SKM-1 (cell line): ENCODE results near the gene HBB.

Experiments
- DNase-seq: peaks from one replicate; lab custom pipeline; 2025; ENCODE audit not compliant: unreplicated experiment; lab: John Stamatoyannopoulos, UW

HBB gene

DNA sequence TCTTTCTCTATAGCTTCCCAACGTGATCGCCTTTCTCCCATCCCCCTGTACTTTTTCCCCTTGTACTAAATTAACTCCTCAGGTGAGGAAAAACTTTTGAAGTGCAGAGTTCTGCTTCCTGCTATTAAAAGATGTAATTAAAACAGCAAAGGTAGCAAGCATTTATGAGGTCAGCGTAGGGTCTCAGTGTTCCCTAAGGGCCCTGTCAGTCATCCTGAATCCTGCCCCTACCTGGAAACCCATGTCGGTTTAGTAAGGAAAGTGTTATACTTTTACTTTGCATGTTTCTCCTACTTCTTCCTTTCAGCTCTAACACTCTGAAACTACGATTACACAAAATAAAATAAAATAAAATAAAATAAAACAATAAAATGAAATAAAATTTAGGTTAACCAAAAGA is 1.3 kb upstream of the HBB start:
- DNase-seq: no peak

DNA sequence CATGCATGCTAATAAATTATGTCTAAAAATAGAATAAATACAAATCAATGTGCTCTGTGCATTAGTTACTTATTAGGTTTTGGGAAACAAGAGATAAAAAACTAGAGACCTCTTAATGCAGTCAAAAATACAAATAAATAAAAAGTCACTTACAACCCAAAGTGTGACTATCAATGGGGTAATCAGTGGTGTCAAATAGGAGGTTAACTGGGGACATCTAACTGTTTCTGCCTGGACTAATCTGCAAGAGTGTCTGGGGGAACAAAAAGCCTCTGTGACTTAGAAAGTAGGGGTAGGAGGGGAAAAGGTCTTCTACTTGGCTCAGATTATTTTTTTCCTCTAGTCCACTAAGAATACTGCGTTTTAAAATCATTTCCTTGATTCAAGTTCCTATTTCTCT is 810 bp upstream of the HBB start:
- no peak for DNase-seq

DNA sequence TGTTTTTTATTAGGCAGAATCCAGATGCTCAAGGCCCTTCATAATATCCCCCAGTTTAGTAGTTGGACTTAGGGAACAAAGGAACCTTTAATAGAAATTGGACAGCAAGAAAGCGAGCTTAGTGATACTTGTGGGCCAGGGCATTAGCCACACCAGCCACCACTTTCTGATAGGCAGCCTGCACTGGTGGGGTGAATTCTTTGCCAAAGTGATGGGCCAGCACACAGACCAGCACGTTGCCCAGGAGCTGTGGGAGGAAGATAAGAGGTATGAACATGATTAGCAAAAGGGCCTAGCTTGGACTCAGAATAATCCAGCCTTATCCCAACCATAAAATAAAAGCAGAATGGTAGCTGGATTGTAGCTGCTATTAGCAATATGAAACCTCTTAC is 1.4 kb downstream of the HBB start:
- DNase-seq: no peak

DNA sequence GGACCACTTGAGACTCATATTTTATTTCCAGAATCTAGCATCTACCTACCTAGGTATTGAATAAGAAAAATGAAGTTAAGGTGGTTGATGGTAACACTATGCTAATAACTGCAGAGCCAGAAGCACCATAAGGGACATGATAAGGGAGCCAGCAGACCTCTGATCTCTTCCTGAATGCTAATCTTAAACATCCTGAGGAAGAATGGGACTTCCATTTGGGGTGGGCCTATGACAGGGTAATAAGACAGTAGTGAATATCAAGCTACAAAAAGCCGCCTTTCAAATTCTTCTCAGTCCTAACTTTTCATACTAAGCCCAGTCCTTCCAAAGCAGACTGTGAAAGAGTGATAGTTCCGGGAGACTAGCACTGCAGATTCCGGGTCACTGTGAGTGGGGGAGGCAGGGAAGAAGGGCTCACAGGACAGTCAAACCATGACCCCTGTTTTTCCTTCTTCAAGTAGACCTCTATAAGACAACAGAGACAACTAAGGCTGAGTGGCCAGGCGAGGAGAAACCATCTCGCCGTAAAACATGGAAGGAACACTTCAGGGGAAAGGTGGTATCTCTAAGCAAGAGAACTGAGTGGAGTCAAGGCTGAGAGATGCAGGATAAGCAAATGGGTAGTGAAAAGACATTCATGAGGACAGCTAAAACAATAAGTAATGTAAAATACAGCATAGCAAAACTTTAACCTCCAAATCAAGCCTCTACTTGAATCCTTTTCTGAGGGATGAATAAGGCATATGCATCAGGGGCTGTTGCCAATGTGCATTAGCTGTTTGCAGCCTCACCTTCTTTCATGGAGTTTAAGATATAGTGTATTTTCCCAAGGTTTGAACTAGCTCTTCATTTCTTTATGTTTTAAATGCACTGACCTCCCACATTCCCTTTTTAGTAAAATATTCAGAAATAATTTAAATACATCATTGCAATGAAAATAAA is 2.1 kb downstream of the HBB start:
- DNase-seq: no peak

DNA sequence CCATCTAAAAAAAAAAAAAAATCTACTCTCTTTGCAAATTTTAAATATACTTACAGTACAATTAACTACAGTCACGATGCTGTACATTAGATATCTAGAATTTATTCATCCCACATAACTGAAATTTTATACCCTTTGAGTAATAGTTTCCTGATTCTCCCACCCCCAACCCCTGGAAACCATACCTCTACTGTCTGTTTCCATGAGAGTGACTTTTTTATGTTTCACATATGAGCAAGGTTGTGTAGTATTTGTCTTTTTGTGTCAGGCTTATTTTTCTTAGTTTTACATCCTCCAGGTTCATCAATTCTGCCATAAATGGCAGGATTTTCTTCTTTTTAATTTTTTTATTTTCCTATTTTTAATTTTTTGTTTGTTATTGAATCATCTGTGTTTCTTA is 3.2 kb downstream of the HBB start:
- no peak for DNase-seq

DNA sequence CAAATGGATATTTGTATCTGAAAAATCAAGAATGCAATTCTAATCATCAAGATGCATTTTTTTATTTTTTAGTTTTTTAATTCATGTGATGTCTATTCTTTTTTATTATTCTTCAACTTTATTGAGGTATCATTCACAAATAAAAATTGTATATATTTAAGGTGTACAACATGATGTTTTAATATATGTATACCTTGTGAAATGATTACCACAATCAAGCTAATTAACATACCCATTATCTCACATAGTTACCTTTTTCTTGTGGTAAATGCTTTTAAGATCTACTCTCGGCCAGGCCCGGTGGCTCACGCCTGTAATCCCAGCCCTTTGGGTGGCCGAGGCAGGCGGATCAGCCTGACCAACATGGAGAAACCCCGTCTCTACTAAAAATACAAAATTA is 3.7 kb downstream of the HBB start:
- DNase-seq: no peak

DNA sequence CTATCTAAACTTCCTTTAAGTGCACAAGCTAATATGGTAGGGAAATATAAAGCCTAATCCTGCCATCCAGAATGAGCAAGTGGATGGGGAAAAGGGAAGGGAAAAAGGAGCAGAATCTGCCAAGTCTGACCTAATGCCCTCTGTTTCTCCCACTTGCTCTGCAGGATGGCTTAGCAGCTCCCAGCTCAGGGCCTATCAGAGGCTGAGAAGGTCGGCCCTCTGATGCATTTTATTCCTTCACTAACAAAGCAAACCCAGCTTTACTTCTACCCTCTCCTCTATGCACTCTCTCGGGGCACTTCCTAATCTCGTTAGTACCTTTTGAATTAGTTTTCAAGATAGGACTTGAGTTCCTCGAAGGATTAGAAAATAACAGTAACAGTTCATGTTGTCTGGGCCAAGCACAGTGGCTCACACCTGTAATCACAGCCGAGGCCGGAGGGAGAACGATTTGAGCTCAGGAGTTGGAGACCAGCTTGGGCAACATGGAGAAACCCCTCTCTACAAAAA is 16.4 kb downstream of the HBB start:
- DNase-seq: no peak

DNA sequence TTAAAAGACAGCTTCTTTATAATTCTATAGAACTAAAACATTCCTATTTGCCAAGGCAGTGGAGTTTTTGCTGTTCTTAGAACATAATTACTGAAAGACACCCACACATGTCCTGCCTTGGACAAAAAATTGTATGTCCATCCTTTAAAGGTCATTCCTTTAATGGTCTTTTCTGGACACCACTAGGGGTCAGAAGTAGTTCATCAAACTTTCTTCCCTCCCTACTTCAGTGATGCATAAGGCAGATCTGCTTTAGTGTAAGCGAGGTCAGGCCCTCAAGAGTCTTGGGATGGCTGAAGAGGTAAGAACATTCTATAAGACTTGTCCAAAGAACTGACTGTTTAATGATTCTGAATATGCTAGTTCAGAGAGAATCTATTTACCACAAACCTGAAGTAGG is 22.1 kb downstream of the HBB start:
- peak; percentile 40 for DNase-seq

DNA sequence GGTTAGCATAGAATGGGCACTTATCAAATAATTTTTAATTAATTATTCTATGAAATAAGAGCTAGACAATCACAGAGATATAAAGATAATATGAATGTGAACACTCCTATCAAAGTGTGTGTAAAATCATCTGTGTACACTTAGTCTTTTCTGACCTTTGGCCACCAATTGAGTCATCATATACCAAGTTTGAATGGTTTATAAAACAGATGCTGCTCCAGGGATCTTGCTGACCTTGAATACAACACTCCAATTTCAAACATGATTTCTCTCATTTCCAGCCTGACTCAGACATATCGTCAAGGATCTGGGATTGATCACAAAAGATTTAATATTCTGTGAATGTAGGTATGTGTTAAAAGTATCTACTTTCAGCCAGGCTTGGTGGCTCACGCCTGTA is 23.5 kb downstream of the HBB start:
- DNase-seq: no peak

DNA sequence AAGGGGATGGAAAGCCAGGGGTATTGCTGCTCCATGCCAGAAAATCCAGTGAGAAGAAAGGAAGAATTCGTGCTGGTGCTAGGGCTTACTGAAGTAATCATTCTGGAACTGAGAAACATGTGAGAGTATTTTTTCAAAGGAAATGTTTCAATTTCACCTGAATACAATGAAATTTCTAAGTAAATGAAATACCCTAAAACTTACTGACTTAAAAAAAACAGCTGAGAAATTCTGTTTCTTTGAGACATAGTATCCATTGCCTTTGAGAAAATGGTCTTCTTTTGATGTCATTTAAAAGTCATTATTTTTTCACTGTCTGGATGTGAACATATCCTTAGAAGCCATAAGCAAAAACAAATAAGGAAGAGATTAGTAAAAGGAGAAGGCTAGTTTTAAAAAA is 26.3 kb downstream of the HBB start, which contains the start of gene OR51V1:
OR51V1 (minus strand) TSS at position 101 of the 400 bp plus-strand sequence; CDS start at position 101, 0 bp downstream.
- no peak for DNase-seq

DNA sequence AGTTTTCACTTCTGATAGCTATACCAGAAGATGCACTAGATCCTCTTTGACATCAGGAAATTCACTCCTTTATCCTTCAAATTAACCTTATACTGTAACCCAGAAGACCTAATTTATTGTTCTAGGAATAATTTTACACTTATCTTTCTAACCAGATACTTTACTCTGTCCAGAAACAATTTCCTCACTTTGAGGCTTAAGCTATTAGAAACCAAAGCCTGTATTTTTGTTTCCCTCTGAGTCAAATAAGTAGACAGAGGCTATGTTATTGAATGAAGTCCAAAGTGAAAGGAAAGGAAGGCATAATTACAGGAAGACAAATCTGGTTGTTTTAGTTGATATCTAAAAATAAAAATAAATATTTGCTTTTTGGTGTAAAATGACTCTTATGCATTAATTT is 28.6 kb downstream of the HBB start:
- no peak for DNase-seq

DNA sequence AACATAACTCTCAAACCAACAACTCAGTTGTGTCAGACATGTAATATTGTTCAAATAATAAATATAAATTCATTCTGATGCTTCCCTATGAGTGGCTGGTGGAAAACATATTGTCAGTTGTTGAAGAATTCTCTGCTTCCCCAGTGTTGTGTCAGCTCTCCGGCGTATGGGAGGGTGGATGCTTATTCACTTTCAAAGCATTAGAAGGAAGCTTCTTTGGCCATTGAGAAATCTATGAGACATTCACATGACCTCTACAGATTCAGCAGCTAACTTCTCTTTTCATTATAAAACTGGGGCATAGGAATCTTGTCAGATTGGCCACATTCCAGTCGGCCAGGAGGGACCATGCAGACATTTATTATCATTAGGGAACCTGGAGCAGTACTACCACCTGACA is 29.3 kb downstream of the HBB start:
- peak; percentile 6 for DNase-seq

DNA sequence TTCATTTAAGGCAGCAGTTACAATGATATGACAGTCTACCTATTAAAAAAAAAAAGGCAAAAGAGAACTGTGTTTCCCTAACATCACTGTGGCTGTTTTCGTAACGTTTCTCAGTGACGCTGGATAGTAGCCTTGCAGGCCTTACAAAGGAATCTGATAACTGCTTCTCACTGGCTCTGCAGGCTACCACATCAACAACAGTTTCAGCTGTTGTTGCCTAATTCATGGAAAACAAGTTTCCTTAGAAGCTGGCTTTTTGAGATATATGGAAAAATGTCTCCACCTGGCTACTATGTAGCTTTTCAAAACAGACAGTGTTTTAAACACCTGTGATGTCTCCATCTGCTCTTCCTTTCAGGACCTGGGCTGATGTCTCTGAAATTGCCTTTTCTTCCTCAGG is 30.1 kb downstream of the HBB start:
- DNase-seq: no peak

DNA sequence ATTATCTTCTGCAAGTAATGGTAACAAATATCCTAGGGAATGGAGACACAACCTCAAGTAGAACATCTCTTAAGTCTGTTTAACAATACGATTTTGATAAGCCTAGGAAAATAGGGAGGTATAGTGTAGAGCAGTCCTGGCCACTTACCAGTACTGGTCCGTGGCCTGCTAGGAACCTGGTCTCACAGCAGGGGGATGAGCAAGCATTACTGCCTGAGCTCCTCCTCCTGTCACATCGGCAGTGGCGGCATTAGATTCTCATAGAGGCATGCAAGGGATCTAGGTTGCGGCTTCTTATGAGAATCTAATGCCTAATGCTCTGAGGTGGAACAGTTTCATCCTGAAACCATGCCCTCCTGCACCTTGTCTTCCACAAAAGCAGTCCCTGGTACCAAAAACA is 30.8 kb downstream of the HBB start:
- no peak for DNase-seq

DNA sequence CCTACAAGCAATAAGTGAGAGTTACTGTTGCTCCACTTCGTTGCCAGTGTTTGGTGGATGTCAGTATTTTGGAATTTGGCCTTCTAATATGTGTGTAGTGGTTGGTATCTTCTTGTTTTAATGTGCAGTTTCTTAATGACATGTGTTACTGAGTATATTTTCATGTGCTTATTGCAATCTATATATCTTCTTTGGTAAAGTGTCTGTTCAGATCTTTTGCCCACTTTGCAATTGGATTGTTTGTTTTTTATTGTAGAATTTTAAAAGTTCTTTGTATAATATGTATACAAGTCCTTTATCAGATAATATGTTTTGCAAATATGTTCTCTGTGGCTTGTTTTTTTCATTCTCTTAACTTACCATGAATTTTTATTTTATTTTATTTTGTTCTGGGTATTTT is 34.1 kb downstream of the HBB start:
- DNase-seq: no peak

DNA sequence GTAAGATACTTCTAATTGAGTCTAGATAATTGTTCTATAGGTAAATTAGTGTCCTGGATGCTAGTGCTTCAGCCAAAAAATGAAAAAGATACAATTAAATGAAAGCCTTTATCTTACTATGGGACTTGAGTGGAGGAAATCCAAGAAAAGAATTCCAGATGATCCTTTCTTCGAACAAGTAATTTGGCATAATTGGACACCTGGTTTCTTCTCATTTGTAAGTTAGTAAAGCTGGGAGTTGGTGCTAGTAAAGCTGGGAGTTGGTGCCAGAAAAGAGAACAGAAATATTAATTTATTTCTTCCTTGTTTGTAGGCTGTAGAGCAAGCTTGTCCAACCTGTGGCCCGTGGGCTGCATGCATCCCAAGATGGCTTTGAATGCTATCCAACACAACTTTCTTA is 38.7 kb downstream of the HBB start:
- DNase-seq: no peak

DNA sequence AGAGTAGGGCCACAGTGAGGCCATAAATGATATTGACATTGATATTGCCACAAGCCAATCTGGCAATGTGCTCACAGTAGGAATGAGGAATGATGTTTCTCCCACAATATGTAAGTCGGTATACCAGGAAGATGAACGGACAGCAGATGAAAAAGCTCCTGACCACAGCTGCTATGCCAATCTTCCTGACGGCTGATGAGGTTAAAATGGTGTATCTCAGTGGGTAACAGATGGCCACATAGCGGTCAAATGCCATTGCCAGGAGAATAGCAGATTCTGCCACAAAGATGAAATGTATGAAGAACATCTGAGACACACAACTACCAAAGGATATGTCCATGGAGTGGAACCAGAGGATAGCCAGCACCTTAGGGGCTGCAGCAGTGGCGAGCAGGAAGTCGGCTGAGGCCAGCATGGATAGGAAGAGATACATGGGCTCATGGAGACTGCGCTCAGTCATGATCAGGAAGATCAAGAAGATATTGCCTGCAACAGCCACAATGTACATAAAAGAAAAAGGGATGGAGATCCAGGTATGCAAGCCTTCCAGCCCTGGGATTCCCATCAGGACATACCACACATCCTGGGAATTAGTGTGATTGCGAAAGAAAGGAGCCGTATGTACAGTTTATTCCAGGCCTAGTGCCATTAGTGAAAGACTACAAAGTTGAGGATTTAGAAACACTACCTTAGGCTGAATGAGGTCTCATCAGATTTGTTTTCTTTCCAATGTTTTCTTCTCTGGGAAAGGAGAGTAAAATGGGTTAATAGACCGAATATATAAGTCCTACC is 48.6 kb downstream of the HBB start:
- no peak for DNase-seq
